HCT116 (cell line): Measurements from ENCODE around the gene ITGAD. TPM values are rescaled to one million over a fixed set of nuclear protein-coding genes. Genes with fewer than 3 reads are reported as not detected.
A peak's percentile ranks its signal among the peaks of the same experiment; 100 is the strongest.

Experiments
- ATAC-seq: fragments of 200-7000 bp; cut with Tn5 transposase; 2 replicates; pipeline ENCODE4 v1.9.1; 2020; ENCODE audit warnings: mild to moderate bottlenecking, moderate library complexity
- BruUV-seq: library from RNA; stranded (reverse); fragments of 400-500 nt; replicated peaks from 2 replicates; lab custom pipeline; 2021; lab: Mats Ljungman, UMichigan
- CTCF ChIA-PET: fragments of 300-600 bp; sonication (Branson Sonifier 250); formaldehyde crosslinking; loops from one replicate; lab custom pipeline; 2021; ENCODE audit warnings: antibody characterized with exemption; lab: Charles Lee
- POLR2A ChIA-PET: fragments of 300-600, 350-600 bp; sonication (Branson Sonifier 250); formaldehyde crosslinking; loops from one replicate; lab custom pipeline; 2021; ENCODE audit warnings: antibody characterized with exemption; lab: Charles Lee
- RAD21 ChIA-PET, 2 experiments: fragments of 300-600 bp; sonication (Branson Sonifier 250); formaldehyde crosslinking; loops; one replicate each; lab custom pipeline; 2023; ENCODE audit warnings: low total read pairs in 2 of 2; ENCODE audit not compliant: uncharacterized antibody in 2 of 2, unreplicated experiment in 2 of 2, low non-redundant PET in 1 of 2; lab: Charles Lee
- DNase-seq: peaks from one replicate; pipeline ENCODE4 v3.0.0-alpha.2; 2010; ENCODE audit warnings: low read depth, low spot score
- H2AFZ ChIP-seq: fragments of 200-600 bp; shearing (Covaris generic), sonication (generic); 2 replicates; pipeline ENCODE4 v1.6.1; 2017; ENCODE audit warnings: low read depth, mixed run types, mixed read lengths, antibody characterized with exemption, low read length; ENCODE audit not compliant: poor library complexity, severe bottlenecking
- H3K27ac ChIP-seq: 2 replicates; pipeline ENCODE4 v1.5.1; 2012; ENCODE audit warnings: low read depth, low read length
- H3K27me3 ChIP-seq: fragments of 200-600 bp; sonication (generic); 2 replicates; pipeline ENCODE4 v1.6.1; 2016; ENCODE audit warnings: mixed run types, low read length, mixed read lengths; ENCODE audit not compliant: insufficient read depth
- H3K36me3 ChIP-seq, 2 experiments: fragments of 200-500 bp in 1 of 2; fragments of 200-600 bp in 1 of 2; sonication (Bioruptor generic) in 1 of 2; sonication (generic) in 1 of 2; 2 replicates each; pipeline versions ENCODE4 v1.5.1 to v1.6.1; 2014 to 2016; ENCODE audit warnings: low read length in 2 of 2, inconsistent platforms in 1 of 2, mixed read lengths in 1 of 2, mixed run types in 1 of 2; ENCODE audit not compliant: insufficient read depth in 2 of 2, control insufficient read depth in 1 of 2
- H3K4me1 ChIP-seq, 2 experiments: fragments of 200-600 bp in 1 of 2; sonication (generic) in 1 of 2; 2 replicates each; pipeline versions ENCODE4 v1.5.1 to v1.6.1; 2012 to 2017; ENCODE audit warnings: low read length in 2 of 2, inconsistent platforms in 1 of 2, mild to moderate bottlenecking in 1 of 2, mixed read lengths in 1 of 2, mixed run types in 1 of 2, moderate library complexity in 1 of 2; ENCODE audit not compliant: insufficient read depth in 2 of 2, control insufficient read depth in 1 of 2
- H3K4me2 ChIP-seq: fragments of 200-600 bp; sonication (generic); 2 replicates; pipeline ENCODE4 v1.6.1; 2017; ENCODE audit warnings: mixed run types, low read length, mixed read lengths
- H3K4me3 ChIP-seq, 2 experiments: fragments of 200-600 bp in 1 of 2; sonication (generic) in 1 of 2; replicated peaks in 1 of 2; 2 replicates each; pipeline ENCODE4 v1.5.1; 2011 to 2016; ENCODE audit warnings: low read length in 2 of 2, control low read depth in 1 of 2, low read depth in 1 of 2, mild to moderate bottlenecking in 1 of 2, mixed read lengths in 1 of 2, mixed run types in 1 of 2
- H3K79me2 ChIP-seq: fragments of 200-600 bp; sonication (generic); 2 replicates; pipeline ENCODE4 v1.6.1; 2017; ENCODE audit warnings: mild to moderate bottlenecking, mixed run types, low read length, moderate library complexity, mixed read lengths; ENCODE audit not compliant: insufficient read depth
- H3K9ac ChIP-seq: fragments of 200-600 bp; sonication (generic); 2 replicates; pipeline ENCODE4 v1.6.1; 2016; ENCODE audit warnings: low read length, mixed read lengths
- H3K9me2 ChIP-seq: fragments of 200-600 bp; sonication (generic), shearing (Covaris generic); 2 replicates; pipeline ENCODE4 v1.6.1; 2017; ENCODE audit warnings: mixed run types, mild to moderate bottlenecking, moderate library complexity; ENCODE audit not compliant: insufficient read depth
- H3K9me3 ChIP-seq, 2 experiments: fragments of 200-500 bp in 1 of 2; fragments of 200-600 bp in 1 of 2; sonication (Bioruptor generic) in 1 of 2; sonication (generic) in 1 of 2; 2 replicates each; pipeline ENCODE4 v1.6.1; 2014 to 2017; ENCODE audit warnings: low read length in 2 of 2, mixed read lengths in 2 of 2, inconsistent platforms in 1 of 2, low read depth in 1 of 2, mild to moderate bottlenecking in 1 of 2, mixed run types in 1 of 2, moderate library complexity in 1 of 2; ENCODE audit not compliant: control insufficient read depth in 1 of 2, insufficient read depth in 1 of 2
- H4K20me1 ChIP-seq: fragments of 200-600 bp; sonication (generic), shearing (Covaris generic); 2 replicates; pipeline ENCODE4 v1.6.1; 2017; ENCODE audit warnings: mixed run types, mild to moderate bottlenecking, moderate library complexity; ENCODE audit not compliant: insufficient read depth
- EGR1 ChIP-seq: IDR thresholded peaks from 2 replicates; pipeline ENCODE4 v1.6.1; 2012; ENCODE audit warnings: low read depth
- ELF1 ChIP-seq: IDR thresholded peaks from 2 replicates; pipeline ENCODE4 v1.6.1; 2012; ENCODE audit warnings: low read depth, borderline replicate concordance
- EZH2phosphoT487 ChIP-seq: fragments of 200-600 bp; IDR thresholded peaks from 2 replicates; pipeline ENCODE4 v1.6.1; 2018; ENCODE audit warnings: antibody characterized with exemption, borderline replicate concordance
- MAX ChIP-seq: IDR thresholded peaks from 2 replicates; pipeline ENCODE4 v1.6.1; 2012
- POLR2A ChIP-seq: IDR thresholded peaks from 2 replicates; pipeline ENCODE4 v1.7.0; 2011; ENCODE audit warnings: borderline replicate concordance; ENCODE audit not compliant: insufficient read depth, insufficient read length; ENCODE audit errors: extremely low read depth
- RAD21 ChIP-seq: IDR thresholded peaks from 2 replicates; pipeline ENCODE4 v1.6.1; 2012; ENCODE audit warnings: low read depth, mild to moderate bottlenecking
- SP1 ChIP-seq: IDR thresholded peaks from 2 replicates; pipeline ENCODE4 v1.6.1; 2012; ENCODE audit warnings: low read depth
- TCF7L2 ChIP-seq: IDR thresholded peaks from 2 replicates; pipeline ENCODE4 v1.7.0; 2011; ENCODE audit warnings: borderline replicate concordance, inconsistent platforms; ENCODE audit not compliant: insufficient read depth, insufficient read length; ENCODE audit errors: extremely low read depth
- ZFX ChIP-seq: fragments of 450-650 bp; IDR thresholded peaks from 2 replicates; pipeline ENCODE4 v1.6.1; 2017
- ZNF274 ChIP-seq: fragments of 200-500 bp; sonication (Bioruptor generic); IDR thresholded peaks from 2 replicates; pipeline ENCODE4 v1.6.1; 2014; ENCODE audit warnings: mild to moderate bottlenecking, low read depth, low read length, inconsistent platforms
- intact Hi-C: fragments of 100-400 bp; cut with micrococcal nuclease; formaldehyde crosslinking; loops from 2 replicates; pipeline ENCODE4 v1.10.0; 2022
- total RNA-seq: library from RNA; stranded (reverse); gene quantifications from one replicate; pipeline ENCODE4 v1.2.1, GENCODE V29; 2021; ENCODE audit not compliant: unreplicated experiment
- TF ChIP-seq, protein P1 (sequence below), 3 experiments: fragments of 200-600 bp in 1 of 3; sonication (generic) in 1 of 3; IDR thresholded peaks in 2 of 3; conservative IDR thresholded peaks in 1 of 3; 2 replicates each; pipeline ENCODE4 v1.5.1; 2012 to 2017; ENCODE audit warnings: low read depth in 2 of 3, low read length in 2 of 3, antibody characterized with exemption in 1 of 3, borderline replicate concordance in 1 of 3, control low read depth in 1 of 3, mild to moderate bottlenecking in 1 of 3, mixed read lengths in 1 of 3, mixed run types in 1 of 3, moderate library complexity in 1 of 3; ENCODE audit not compliant: insufficient read depth in 1 of 3
- TF ChIP-seq, protein P2 (sequence below): IDR thresholded peaks from 2 replicates; pipeline ENCODE4 v1.6.1; 2011; ENCODE audit warnings: mild to moderate bottlenecking, low read length, moderate library complexity; ENCODE audit not compliant: insufficient replicate concordance; ENCODE audit errors: extremely low read depth

Gene ITGAD
- total RNA-seq, 1 experiment from 2014 or later, result 0.12 TPM

- Histone ChIP-seq H3K27me3 (no peaks in the 10 kb centered on the region), H3K4me3 (no peak overlapping the region), H3K9me2 (no peaks in the 10 kb centered on the region), H3K4me1 (peaks cover 30 to 70% of the 10 kb centered on the region in 2 experiments), H3K27ac (no peak overlapping the region), H4K20me1 (no peaks in the 10 kb centered on the region), H3K36me3 (no peaks in the 10 kb centered on the region), H3K79me2 (peaks cover 36% of the 10 kb centered on the region), H3K9me3 (no peaks in the 10 kb centered on the region), H3K9ac (no peak overlapping the region), H2AFZ (no peak overlapping the region), H3K4me2 (no peak overlapping the region)
- RAD21 ChIA-PET, result no interaction called here
- CTCF ChIA-PET, result interaction anchor here (1.1 to 6.0 kb wide), 4 partner anchors 12 to 503 kb away, joined by 3 to 36 read pairs (median 6); partner anchors contain the start of gene ZNF843
- DNase-seq (no peak), ATAC-seq (no peak)
- TF ChIP-seq MAX (no peak), RAD21 (peak; percentile 41)
- TF ChIP-seq, protein P1, sequence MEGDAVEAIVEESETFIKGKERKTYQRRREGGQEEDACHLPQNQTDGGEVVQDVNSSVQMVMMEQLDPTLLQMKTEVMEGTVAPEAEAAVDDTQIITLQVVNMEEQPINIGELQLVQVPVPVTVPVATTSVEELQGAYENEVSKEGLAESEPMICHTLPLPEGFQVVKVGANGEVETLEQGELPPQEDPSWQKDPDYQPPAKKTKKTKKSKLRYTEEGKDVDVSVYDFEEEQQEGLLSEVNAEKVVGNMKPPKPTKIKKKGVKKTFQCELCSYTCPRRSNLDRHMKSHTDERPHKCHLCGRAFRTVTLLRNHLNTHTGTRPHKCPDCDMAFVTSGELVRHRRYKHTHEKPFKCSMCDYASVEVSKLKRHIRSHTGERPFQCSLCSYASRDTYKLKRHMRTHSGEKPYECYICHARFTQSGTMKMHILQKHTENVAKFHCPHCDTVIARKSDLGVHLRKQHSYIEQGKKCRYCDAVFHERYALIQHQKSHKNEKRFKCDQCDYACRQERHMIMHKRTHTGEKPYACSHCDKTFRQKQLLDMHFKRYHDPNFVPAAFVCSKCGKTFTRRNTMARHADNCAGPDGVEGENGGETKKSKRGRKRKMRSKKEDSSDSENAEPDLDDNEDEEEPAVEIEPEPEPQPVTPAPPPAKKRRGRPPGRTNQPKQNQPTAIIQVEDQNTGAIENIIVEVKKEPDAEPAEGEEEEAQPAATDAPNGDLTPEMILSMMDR (IDR thresholded peaks at IDR 0.05 in 2 of 3, conservative IDR thresholded peaks at IDR 0.05 in 1 of 3; ENCODE audit: borderline replicate concordance in 1 of 3, insufficient read depth in 1 of 3, low read depth in 2 of 3, low read length in 2 of 3), result peak in 2 of 3 experiments; percentile 58 to 67; a peak in 4 of 6 replicates
- BruUV-seq, result no TSS peak
- intact Hi-C loops, result loop anchor here (5.0 to 10.0 kb wide), 3 partner anchors 241 to 381 kb away; partner anchors contain the start of genes PRSS8, PYDC1, TRIM72 and ZNF646
- POLR2A ChIA-PET, result interaction anchor here (1.0 kb wide), 1 partner anchor 15 kb away, joined by 3 read pairs; no protein-coding TSS in a partner anchor
Observed at GRCh38 chr16:31455601-31456314, 62.6 kb downstream of the ITGAD start.

- H3K9me3 ChIP-seq, result no peaks in the 10 kb centered on the region
- DNase-seq (no peak), ATAC-seq (no peak)
- H3K9me2 ChIP-seq, result no peaks in the 10 kb centered on the region
- no peak overlapping the region for H2AFZ ChIP-seq
- no peaks in the 10 kb centered on the region for H3K36me3 ChIP-seq
- H3K9ac ChIP-seq, result no peak overlapping the region
- ChIA-PET CTCF (interaction anchor here (1.4 to 6.0 kb wide), 2 partner anchors 12 to 13 kb away, joined by 3 to 36 read pairs; partner anchors contain the start of gene ZNF843), RAD21 (no interaction called here), POLR2A (no interaction called here)
- no peaks in the 10 kb centered on the region for H3K27me3 ChIP-seq
- intact Hi-C loops, result loop anchor here (5.0 to 10.0 kb wide), 3 partner anchors 242 to 382 kb away; partner anchors contain the start of genes PRSS8, PYDC1, TRIM72 and ZNF646
- no peaks in the 10 kb centered on the region for H4K20me1 ChIP-seq
- peaks cover 36% of the 10 kb centered on the region for H3K79me2 ChIP-seq
- H3K4me1 ChIP-seq, result peaks cover 23 to 66% of the 10 kb centered on the region in 2 experiments
- H3K4me3 ChIP-seq, result no peak overlapping the region
- BruUV-seq, result no TSS peak
- no peak overlapping the region for H3K4me2 ChIP-seq
- H3K27ac ChIP-seq, result no peak overlapping the region
- TF ChIP-seq MAX (no peak), EZH2phosphoT487 (no peak), ZFX (no peak), EGR1 (no peak), ELF1 (no peak), POLR2A (no peak), SP1 (no peak), ZNF274 (no peak), RAD21 (no peak), TCF7L2 (no peak)
- TF ChIP-seq, protein P2, sequence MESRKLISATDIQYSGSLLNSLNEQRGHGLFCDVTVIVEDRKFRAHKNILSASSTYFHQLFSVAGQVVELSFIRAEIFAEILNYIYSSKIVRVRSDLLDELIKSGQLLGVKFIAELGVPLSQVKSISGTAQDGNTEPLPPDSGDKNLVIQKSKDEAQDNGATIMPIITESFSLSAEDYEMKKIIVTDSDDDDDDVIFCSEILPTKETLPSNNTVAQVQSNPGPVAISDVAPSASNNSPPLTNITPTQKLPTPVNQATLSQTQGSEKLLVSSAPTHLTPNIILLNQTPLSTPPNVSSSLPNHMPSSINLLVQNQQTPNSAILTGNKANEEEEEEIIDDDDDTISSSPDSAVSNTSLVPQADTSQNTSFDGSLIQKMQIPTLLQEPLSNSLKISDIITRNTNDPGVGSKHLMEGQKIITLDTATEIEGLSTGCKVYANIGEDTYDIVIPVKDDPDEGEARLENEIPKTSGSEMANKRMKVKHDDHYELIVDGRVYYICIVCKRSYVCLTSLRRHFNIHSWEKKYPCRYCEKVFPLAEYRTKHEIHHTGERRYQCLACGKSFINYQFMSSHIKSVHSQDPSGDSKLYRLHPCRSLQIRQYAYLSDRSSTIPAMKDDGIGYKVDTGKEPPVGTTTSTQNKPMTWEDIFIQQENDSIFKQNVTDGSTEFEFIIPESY, result no peak
Observed at GRCh38 chr16:31456988-31457360, 63.8 kb downstream of the ITGAD start.
